Astrocyte (in vitro differentiated cells and primary cell): ENCODE results near the gene COA8.

ENCODE experiments used
- CTCF ChIP-seq: IDR thresholded peaks from 2 replicates; pipeline ENCODE4 v1.5.1; 2011; ENCODE audit warnings: low read depth, mild to moderate bottlenecking, inconsistent platforms, low read length, moderate library complexity; ENCODE audit not compliant: insufficient read depth
- EZH2 ChIP-seq: IDR thresholded peaks from 2 replicates; pipeline ENCODE4 v1.6.1; 2012; ENCODE audit warnings: mild to moderate bottlenecking, low read length, inconsistent platforms; ENCODE audit not compliant: insufficient read depth

- no peak for TF ChIP-seq CTCF
- TF ChIP-seq EZH2 = no peak
These were observed 21.7 kb downstream of the COA8 start for GRCh38 chr14:103584326-103584915.
